Stimulated activated CD8-positive, alpha-beta memory T cell treated with anti-CD3 and anti-CD28 coated beads, Interleukin-4, amount 100 ng/mL, for 24 hours (primary cell): ENCODE measurements around the gene GALNS.
"Not testable (repeated sequence)": the region's sequence is repeated elsewhere in the genome, so short reads cannot be mapped to it uniquely, and the experiment has no call there.

Experiments used
- DNase-seq: peaks from one replicate; pipeline ENCODE4 v3.0.0-alpha.2; 2020; ENCODE audit warnings: low read depth

Gene GALNS

DNA sequence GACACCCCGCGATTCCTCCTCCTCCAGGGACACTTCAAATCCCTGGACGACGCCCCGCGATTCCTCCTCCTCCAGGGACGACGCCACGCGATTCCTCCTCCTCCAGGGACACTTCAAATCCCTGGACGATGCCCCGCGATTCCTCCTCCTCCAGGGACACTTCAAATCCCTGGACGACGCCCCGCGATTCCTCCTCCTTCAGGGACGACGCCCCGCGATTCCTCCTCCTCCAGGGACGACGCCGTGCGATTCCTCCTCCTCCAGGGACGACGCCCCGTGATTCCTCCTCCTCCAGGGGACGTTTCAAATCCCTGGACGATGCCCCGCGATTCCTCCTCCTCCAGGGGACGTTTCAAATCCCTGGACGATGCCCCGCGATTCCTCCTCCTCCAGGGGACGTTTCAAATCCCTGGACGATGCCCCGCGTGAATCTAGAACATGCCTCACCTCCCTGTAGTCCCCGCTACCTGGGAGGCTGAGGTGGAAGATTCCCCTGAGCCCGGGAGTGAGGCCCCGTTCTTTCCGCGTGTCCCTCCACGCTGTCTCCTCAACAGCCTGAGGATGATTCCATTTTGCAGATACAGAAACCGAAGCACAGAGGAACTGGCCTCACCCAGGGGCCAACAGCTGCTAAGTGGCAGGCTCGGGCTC, 33.1 kb upstream of the GALNS start:
- DNase-seq: not testable (repeated sequence)

DNA sequence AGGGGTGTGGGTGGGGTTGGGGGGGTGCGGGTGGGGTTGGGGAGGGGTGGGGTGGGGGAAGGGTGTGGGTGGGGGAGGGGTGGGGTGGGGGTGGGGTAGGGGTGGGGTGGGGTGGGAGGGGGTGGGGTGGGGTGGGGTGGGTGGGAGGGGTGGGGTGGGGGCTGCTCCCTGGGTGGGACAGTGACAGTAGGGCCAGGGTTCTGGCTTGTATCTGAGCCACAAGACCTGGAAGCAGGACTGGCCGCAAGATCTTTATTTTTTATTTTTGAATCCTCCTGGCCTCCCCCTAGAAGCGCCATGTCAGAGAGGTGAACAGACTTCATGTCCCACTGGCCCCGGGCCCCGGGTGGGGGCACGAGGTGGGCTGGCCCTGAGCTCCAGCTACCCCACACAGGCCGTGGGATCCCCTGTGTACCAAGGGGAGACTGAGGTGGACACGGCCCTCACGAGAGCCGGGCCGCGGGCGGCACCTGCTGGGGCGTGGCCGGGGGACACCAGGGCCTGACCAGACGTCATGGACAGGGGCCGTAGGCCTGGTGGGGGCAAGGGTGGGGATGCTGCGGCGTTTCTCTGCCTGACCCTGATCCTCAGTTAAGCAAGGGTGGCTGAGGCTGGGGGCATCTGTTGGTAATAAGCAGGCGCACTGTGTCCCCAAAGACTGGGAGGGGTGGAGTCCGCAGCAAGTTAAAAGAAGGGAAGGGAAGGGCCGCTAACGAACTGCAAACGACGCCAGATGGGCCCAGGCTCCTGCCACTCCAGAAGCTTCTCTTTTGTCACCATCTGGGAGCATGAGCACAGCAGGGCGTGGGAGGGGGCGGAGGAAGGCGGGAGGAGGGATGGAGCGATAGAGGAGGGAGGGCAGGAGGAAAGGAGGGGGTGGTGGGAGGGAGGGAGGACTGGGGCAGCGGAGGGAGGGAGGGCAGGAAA, 32.0 kb upstream of the GALNS start:
- no peak for DNase-seq

DNA sequence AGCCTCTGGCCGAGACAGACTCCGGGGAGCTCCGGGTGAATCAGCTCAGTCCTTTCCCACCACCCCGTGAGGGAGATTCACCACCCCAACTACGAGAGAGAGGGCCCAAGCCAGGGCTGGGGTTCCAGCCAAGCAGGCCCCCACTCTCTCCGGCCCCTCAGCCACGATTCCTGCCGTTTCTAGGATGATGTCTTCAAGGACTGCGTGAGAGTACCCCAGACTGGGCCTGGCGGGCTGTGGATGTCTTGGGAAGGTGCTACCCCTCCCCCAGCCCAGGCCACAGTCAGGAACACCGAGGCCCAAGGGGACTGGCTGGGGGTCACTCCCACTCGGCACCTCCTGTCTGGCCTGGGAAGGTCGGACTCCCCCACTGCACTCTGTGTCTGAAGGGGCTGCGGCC, 31.3 kb upstream of the GALNS start:
- no peak for DNase-seq

DNA sequence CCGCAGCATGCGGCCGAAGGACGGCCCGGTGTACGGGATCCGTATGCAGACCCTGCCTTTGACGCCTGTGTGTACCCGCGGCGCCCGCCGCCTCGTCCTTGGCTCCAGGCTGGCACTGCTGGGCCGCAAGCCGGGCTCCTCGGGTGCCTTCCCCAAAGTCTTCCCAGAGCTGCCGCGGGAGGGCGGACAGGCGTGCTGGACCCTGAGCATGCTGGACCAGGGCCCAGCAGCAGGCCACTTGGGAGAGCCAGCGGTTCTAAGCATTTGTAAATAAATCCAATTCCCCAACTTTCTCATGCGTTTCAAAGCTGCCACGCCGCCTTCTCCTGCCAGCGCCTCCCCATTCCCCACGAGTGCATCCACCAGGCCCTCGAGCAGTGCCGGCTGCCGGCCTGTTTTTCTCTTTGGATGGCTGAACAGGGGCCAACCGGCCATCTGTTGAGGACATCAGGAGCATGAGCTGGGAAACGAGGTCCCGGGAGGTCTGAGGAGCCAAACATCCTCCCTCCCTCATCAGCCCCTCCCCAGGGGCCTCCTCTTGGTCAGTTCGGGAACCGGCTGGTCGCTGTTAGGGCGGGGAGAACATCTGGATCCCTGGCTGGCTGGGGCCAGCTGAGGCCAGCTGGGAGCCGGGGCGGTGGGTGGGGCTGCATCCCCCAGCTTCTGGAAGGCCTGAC, 30.2 kb upstream of the GALNS start:
- DNase-seq: no peak

DNA sequence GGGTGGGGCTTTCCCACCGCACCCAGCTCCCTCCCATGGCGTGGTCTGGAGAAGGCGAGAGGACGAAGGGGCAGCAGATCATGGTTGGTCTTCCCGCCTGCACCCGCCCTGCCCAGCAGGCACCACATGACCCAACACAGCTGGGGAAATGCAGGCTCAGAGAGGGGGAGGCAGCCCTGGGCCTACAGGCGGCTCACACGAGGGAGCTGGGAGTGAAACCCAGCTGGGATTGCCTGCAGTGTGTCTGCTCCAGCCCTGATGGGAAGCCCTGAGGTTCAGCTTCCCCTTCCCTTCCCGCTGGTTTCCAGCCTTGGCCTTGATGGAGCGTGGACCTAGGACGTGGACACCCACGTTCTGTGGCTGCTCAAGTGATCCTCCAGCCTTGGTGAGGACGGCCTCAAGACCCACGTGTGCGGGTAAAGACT, 29.7 kb upstream of the GALNS start:
- DNase-seq: no peak

DNA sequence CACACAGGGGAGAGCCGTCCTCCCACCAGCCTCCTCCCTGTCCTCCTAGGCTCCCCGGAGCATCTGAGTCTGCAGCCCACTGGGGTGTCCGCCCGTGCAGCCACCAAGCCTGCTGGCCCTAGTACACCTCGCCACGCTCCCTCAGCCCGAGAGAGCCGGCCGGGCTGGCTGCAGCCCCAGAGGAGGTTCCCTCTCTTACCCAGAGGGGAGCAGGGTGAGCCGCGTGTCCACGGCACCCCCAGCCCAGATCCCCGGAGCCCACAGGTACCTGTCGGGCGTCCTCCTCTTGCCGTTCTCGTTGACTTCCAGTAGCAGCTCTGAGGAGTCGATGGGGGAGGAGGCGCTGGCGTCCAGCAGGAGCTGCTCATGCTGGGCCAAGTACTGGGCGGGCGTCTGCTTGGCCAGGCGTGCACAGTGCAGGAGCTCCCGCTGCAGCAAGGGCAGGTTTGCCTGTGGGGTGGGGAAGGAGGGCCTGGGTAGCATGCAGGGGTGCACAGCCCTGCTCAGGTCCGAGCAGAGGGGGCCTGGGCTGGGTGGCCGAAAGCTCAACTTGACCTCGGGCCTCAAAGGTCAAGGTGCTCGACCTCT, 29.0 kb upstream of the GALNS start:
- no peak for DNase-seq

DNA sequence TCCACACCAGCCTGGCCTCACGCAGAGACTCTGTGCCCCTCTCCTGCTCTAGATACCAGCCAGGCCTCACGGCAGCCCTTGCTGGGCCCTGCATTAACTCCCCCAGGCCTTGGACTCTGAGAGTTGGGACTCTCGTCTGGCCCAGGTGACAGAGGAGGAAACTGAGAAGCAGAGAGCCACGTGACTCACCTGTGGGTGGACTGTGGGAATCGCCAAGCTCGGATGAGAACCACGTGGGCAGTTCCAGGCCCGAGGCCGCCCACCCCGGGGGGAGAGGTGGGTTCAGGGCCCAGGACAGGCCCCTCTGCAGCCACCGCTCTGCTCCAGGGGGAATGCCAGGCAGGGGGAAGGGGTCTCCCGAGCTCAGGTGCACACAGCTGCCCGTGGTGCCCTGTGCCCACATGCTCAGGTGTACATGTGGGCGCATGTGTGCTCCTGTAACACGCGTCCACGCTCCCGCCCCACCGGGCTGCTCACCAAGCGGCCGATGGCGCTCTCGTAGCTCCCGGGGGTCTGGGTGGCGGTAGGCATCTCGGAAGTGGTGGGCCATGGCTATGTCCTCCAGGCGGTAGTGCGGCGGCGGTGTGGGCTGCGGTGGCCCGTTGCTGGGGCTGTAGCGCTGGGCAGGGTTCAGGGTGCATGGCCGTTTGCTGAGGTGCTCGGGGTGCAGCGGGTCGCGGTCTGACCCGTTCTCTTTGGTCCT, 28.0 kb upstream of the GALNS start:
- no peak for DNase-seq

DNA sequence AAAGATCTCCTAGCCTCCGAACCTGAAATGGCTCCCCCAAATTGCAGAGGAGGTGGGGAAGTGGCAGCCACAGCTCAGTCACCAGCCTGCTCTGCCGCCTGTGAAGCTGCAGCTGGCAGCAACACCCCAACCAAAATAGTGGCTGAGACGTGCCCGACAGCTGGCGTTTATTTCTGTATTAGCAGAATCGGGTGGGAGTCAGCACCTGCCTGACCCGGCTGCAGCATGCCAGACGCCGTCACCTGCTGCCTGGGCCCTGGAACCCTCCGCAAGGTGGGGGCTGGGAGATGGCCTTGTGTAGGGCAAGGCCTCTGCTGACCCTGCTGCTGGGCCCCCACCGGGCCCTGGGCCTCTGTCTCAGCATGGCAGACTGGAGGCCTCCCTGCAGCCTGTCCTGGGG, 27.2 kb upstream of the GALNS start:
- DNase-seq: no peak

DNA sequence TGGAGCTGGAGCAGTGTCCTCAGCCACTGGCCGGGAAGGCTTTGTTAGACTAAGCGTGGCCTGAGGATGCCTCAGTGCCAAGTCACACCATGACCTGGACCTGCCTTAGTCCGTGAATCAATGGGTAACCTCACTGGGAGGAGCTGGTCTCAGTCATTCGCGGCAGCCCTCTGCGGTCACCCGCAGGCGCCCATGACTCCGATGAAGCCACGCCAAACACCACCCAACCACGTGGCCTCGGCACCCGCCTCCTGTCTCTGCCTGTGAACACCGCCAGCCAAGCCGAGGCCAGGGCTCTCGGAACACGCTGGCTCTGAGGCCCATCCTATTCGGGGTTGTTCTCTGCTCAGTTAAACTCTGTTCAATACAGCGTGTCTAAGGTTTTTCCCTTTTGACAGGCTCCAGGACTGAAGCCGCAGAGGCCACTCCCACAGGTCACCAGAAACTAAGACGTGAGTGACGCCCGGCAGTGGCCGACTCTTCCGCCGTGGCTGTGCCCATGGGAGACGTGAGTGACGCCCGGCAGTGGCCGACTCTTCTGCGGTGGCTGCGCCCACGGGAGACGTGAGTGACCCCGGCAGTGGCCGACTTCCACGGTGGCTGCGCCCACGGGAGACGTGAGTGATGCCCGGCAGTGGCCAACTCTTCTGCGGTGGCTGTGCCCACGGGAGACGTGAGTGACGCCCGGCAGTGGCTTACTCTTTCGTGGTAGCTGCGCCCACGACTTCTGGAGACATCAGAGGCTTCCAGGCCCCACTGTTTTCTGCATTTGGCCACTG, 26.6 kb upstream of the GALNS start:
- no peak for DNase-seq

DNA sequence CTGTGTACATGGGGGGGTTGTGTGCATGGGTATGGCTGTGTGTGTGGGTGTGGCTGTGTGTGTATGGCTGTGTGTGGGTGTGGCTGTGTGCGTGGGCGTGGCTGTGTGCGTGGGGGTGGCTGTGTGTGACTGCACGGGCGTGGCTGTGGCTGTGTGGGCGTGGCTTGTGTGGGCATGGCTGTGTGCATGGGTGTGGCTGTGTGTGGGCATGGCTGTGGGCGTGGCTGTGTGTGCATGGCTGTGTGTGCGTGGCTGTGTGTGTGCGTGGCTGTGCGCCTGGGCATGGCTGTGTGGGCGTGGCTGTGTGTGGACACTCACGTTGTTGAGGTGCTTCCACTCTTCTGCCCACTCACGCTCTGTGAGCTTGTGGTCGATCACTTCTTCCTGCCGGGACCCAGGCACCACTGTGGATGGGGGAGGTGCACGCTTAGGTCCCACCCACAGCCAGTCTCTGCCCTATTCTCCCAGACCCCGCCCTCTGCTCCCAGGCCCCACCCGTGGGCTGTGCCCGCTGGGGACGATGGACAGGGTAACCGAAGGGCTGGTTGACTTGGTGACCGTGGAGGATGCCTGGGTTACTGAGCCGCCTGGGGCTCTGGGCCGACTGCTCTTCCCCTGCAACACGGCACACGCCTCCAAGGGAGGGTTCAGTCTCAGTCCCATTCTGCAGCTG, 25.7 kb upstream of the GALNS start:
- no peak for DNase-seq

DNA sequence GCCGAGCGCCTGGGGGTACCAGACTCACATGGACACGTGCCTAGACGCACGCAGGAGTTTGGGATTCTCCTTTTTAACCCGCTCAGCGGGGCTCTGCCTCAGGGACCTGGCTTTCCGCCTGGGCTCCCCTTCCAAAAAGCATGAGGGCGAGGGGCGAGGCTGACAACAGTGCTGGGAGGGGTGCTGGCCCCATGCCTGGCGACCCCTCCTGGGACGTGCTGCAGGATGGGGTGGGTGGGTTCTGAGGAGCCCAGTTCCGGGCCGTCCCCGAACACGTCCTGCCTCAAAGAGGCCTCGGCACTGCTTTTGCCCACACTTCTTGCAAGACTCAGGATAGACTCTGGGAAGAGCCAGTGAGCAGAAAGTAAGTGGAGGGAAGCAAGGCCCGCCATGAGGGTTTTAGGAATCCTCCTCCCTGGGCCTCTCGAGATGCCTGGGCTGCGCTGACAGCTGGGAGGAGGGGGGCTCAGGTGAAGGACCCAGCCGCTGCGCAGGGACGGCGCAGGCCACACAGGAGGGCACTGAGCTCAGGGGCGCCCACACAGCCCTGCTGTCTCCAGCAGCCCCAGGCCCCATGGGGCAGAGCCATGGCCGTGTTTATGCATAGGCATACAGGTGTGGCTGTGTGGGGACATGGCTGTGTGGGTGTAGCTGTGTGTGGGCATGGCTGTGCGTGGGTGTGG, 25.1 kb upstream of the GALNS start:
- no peak for DNase-seq

DNA sequence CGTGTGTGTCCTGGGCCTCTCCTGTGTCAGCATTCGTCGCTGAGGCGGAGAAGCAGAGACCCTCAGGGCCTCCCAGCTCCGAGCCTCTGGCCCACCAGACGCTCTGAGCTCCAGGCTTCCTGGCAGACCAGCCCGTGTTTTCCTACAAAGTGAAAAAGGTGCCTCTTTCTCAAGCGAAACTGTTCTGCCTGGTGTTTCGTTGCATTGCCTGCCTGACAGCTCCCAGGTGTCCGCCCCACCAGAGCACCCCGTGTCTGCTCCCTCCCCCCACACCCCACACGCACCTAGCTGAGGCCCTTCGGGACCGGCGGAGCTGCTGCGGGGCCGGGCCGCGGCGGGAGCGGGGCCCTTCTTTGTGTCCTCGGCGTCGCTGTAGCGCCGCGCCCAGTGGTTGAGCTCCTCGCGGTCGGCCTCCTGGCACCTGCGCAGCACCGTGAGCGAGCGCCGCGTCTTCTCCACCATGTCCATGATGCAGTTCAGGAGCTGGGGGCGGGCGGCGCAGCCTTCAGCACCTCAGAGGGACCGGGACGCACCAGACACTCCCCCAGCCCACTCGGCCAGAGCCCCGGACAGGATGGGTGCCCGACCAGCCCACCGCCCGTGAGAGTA, 24.4 kb upstream of the GALNS start:
- no peak for DNase-seq

DNA sequence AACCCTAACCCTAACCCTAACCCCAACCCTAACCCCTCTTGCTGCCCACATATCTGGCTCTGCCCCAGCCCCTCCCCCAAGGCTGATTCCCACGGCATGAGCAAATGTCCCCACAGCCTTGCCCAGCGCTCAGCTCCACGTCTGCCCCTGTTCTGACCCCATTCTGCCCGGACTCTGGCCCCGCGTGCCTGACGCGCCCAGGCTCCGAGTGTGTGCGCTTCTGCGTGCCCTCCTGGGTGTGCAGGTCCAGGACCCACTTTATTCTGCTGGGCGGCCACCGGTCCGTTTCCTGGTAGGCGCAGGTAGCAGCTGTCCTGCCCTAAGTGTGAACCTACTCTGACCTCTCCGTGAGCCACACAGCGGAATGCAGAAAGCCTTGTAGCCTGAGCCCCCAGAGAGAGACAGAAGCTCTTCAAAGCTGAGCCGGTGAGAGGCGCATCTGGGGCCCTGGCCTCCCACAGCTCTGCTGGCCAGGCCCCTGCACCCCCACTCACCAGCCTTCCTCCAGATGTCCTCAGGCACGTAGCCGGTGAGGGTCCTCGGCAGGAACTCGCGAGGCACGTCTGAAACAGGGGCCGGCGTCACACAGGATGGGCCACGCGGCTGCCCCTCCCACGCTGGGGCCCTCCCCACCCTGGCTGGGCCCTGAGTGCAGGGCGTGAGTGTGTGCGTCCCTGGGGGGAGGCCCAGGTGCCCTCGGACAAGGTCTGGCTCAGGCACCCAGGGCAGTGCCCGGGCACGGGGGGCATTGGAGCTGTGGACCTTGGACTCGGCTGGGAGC, 23.7 kb upstream of the GALNS start:
- no peak for DNase-seq

DNA sequence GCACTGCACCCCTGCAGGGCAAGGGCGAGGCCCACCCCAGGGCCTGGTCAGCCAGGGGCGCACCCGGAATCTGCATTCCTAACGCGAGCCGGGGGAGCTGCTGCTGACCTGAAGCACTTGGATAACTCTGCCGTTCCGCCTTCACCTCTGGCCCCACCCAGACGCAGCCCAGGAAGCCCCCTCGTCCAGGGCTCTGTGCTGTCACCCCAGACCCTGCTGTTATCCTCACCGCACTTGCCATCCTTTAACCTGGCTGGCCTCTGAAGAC, 23.0 kb upstream of the GALNS start:
- no peak for DNase-seq

DNA sequence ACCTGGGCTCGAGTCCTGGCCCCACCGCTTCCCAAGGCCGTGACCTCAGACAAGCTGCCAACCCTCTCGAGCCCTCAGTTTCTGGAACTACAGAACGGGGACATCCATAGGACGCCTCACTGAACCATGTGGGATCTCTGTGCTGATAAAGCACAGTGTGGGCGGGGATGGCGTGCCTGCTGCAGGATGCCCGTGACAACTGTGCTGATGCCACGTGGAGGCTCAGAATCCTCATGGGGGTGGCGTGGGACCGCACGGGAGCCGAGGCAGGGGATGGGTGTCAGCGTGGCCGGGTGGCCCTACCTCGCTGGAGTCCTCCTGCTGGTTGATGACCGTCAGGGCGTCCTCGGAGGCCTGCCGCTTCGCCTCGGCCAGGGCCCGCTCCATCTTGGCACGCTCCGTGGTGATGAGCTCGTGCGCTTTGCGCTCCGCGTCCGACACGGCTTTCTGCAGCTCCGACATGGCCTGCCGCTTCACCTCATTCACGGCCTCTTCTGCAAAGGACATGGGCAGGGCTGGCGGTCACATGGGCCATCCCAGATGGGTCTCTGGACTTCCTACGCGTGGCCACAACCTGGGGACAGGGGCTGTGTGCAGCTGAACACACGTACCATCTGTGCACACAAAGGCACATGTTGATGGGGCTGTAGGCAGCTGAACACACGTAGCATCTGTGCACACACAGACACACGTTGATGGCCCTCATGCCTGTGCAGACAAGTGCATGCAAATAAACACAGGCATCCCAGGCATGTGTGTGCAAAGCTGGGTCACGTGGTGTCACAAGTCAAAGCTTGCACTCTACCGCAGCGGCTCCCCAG, 22.4 kb upstream of the GALNS start:
- DNase-seq: no peak

DNA sequence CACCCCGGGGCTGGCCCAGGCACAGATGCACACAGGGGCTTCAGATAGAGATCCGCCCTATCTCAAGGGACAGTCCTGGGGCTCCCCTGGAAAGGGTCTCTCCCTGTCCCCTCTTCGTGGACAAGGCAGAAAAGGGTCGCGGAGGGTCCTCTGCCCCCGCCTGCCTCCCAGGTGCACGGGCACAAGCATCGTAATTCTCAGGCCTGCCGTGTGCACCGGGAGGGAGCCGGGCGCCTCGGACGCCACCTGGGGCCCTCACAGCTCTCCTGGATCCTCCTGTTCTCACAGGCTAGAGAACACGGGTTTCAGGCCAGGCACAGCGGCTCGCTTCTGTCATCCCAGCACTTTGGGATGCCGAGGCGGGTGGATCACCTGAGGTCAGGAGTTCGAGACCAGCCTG, 21.6 kb upstream of the GALNS start:
- DNase-seq: no peak

DNA sequence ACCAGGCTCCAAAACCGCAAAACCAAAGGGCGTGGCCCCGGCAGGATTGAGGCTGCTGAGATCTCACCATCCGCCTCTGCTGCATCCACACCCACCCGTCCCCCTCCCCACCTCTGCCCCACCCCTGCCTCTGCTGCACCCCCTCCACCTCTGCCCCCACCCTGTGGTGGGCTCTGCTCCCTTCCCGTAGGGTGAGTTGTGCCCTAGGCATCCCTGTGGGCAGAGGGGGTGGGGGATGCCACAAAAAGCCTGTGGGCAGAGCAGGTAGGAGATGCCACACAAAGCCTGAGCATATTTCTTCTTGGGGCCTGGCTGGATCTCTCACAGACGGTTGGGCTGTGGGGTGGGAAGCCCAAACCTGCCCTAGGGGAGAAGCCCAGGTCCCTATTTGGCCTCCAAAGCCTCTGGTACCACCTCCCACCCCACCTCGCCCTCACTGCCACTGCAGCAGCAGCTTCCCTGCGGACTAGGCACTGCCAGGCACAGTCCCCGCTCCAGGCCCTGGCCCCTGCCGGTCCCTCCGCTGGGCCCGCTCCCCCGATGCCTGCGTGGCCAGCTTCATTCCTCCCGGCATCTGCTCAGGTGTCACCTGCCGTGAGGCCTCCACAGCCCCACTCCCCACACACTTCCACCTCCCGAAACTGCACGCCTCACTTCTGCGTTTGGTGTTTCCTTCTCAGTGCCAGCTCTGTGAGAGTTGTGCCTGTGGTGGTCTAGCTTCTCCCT, 21.0 kb upstream of the GALNS start:
- DNase-seq: no peak
